Activated CD8-positive, alpha-beta memory T cell treated with anti-CD3 and anti-CD28 coated beads for 1 hour (primary cell): ENCODE measurements around the gene TELO2.

ENCODE experiments used
- DNase-seq, 2 donors: peaks; one replicate each; pipeline ENCODE4 v3.0.0-alpha.2; 2020; ENCODE audit warnings: low read depth in 1 of 2; ENCODE audit errors: extremely low read depth in 1 of 2

The TELO2 gene

GRCh38 chr16:1492923-1493745, at the start of gene TELO2:
TELO2 (plus strand) TSS chr16:1493360; CDS start chr16:1494282, 922 bp downstream.
- DNase-seq = peak; percentile 55 to 84

GRCh38 chr16:1443403-1443973, 49.7 kb upstream of the TELO2 start:
- no peak for DNase-seq

- no peak for DNase-seq
Measured at GRCh38 chr16:1443980-1444729, 49.0 kb upstream of the TELO2 start, which contains the start of gene CCDC154. CCDC154 (minus strand) TSS chr16:1444556; CDS start chr16:1444322, 234 bp downstream.

GRCh38 chr16:1444730-1445517, 48.2 kb upstream of the TELO2 start:
- no peak for DNase-seq

- no peak for DNase-seq
Measured at GRCh38 chr16:1445518-1446203, 47.5 kb upstream of the TELO2 start.

- DNase-seq = no peak
Measured at GRCh38 chr16:1446296-1447080, 46.7 kb upstream of the TELO2 start.

GRCh38 chr16:1447965-1448364, 45.2 kb upstream of the TELO2 start:
- DNase-seq = no peak

GRCh38 chr16:1448536-1449116, 44.5 kb upstream of the TELO2 start:
- no peak for DNase-seq

- no peak for DNase-seq
Measured at GRCh38 chr16:1449201-1449788, 43.9 kb upstream of the TELO2 start.

- no peak for DNase-seq
Measured at GRCh38 chr16:1450218-1450617, 42.9 kb upstream of the TELO2 start.

GRCh38 chr16:1450841-1451240, 42.3 kb upstream of the TELO2 start:
- no peak for DNase-seq

GRCh38 chr16:1451702-1452392, 41.3 kb upstream of the TELO2 start:
- no peak for DNase-seq

GRCh38 chr16:1452530-1452929, 40.6 kb upstream of the TELO2 start:
- no peak for DNase-seq

GRCh38 chr16:1453316-1453715, 39.8 kb upstream of the TELO2 start:
- DNase-seq = no peak

GRCh38 chr16:1454561-1454960, 38.6 kb upstream of the TELO2 start:
- no peak for DNase-seq

- no peak for DNase-seq
Measured at GRCh38 chr16:1455190-1456171, 37.7 kb upstream of the TELO2 start.

- DNase-seq = no peak
Measured at GRCh38 chr16:1456951-1457350, 36.2 kb upstream of the TELO2 start.
